ENCODE data around the gene SPRR5. TPM values are rescaled to one million over a fixed set of nuclear protein-coding genes. Genes with fewer than 3 reads are reported as not detected.

SPRR5 gene, protein sequence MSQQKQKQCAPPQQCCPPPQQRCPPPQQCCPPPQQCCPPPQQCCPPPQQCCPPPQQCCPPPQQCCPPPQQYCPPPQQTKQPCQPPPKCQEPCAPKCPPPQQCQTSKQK
- total RNA-seq = not detected in 3 replicates

DNA sequence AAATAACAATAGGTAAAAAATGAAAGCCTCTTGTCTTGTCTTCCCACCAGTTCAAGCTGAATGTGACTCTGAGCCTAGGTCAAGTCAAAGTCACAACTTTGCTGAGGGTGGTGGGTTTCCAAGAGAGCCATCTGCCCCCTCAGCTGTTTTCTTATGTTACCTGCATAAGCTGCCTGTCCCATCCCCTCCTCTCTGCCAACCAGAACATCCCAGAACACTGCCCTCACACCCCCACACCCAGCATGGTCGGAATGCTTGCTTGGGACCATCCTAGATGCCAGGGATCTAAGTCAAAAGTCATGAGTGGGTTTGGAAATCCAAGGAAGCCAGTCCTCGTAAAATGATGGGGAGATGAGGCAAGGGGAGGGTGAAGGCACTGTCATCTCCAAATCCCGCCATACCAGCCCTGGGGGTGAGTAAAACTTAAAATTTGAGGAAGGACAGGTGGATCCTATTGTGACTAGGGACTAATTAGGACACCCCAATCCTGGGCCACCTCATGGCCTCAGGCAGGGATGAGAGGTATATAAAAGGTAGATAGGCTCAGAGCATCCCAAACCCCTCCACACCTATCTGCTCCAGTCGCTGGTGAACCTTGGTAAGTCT lies at the start of gene SPRR5:
TSS of gene SPRR5 (plus strand) at position 556 of the 606 bp plus-strand sequence. CDS start 1,349 bp downstream, outside the sequence.
- no peaks in the 10 kb centered on the region for H3K4me1 Mint-ChIP-seq
- peaks cover 4% of the 10 kb centered on the region for H3K27me3 Mint-ChIP-seq (ENCODE audit: low read depth)
- peaks cover 39% of the 10 kb centered on the region for H3K9me3 Mint-ChIP-seq
- no peak within 1 kb of the TSS for H3K27ac Mint-ChIP-seq
- no peaks in the 10 kb centered on the region for H3K36me3 Mint-ChIP-seq
- no peak within 1 kb of the TSS for H3K4me3 Mint-ChIP-seq
- TF ChIP-seq, protein P1, sequence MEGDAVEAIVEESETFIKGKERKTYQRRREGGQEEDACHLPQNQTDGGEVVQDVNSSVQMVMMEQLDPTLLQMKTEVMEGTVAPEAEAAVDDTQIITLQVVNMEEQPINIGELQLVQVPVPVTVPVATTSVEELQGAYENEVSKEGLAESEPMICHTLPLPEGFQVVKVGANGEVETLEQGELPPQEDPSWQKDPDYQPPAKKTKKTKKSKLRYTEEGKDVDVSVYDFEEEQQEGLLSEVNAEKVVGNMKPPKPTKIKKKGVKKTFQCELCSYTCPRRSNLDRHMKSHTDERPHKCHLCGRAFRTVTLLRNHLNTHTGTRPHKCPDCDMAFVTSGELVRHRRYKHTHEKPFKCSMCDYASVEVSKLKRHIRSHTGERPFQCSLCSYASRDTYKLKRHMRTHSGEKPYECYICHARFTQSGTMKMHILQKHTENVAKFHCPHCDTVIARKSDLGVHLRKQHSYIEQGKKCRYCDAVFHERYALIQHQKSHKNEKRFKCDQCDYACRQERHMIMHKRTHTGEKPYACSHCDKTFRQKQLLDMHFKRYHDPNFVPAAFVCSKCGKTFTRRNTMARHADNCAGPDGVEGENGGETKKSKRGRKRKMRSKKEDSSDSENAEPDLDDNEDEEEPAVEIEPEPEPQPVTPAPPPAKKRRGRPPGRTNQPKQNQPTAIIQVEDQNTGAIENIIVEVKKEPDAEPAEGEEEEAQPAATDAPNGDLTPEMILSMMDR (IDR thresholded peaks at IDR 0.05; ENCODE audit: unreplicated experiment) = no peak
- no peak for DNase-seq (ENCODE audit: low spot score in 2 of 2, unreplicated experiment in 2 of 2)

DNA sequence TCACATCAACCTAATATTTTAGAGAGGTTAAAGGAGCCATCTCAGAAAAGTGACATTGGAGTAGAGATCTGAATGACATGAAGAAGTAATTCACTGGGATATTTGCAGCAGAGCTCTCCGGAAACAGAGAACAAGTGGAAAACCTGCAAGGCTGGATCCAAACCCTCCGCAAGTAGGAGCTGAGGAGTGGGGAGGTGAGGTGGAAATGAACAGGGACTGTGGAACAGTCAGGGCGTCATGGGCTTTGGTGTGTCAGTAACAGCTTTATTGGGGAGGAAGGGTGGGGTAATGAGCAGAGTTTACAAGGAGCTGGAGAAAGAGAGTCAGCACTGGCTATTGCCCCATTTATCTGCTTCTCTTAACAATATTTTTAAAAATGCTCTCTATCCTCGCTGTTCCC lies 48.0 kb upstream of the SPRR5 start:
- H3K4me1 Mint-ChIP-seq = no peaks in the 10 kb centered on the region

GRCh38 chr1:152899883-152900282 lies 47.1 kb upstream of the SPRR5 start:
- no peaks in the 10 kb centered on the region for H3K27me3 Mint-ChIP-seq (ENCODE audit: low read depth)
- TF ChIP-seq, protein P1 (IDR thresholded peaks at IDR 0.05; ENCODE audit: unreplicated experiment) = no peak
- no peak overlapping the region for H3K4me3 Mint-ChIP-seq
- no peaks in the 10 kb centered on the region for H3K36me3 Mint-ChIP-seq
- H3K9me3 Mint-ChIP-seq = peaks cover 54% of the 10 kb centered on the region
- no peaks in the 10 kb centered on the region for H3K4me1 Mint-ChIP-seq
- DNase-seq (ENCODE audit: low spot score in 2 of 2, unreplicated experiment in 2 of 2) = no peak
- H3K27ac Mint-ChIP-seq = no peak overlapping the region

More for the DNA sequence above, 48.0 kb upstream of the SPRR5 start:
- no peak overlapping the region for H3K4me3 Mint-ChIP-seq
- H3K27ac Mint-ChIP-seq = no peak overlapping the region
- H3K27me3 Mint-ChIP-seq (ENCODE audit: low read depth) = no peaks in the 10 kb centered on the region
- peaks cover 58% of the 10 kb centered on the region for H3K9me3 Mint-ChIP-seq
- DNase-seq (ENCODE audit: low spot score in 2 of 2, unreplicated experiment in 2 of 2) = no peak
- no peaks in the 10 kb centered on the region for H3K36me3 Mint-ChIP-seq
- TF ChIP-seq, protein P1 (IDR thresholded peaks at IDR 0.05; ENCODE audit: unreplicated experiment) = no peak

DNA sequence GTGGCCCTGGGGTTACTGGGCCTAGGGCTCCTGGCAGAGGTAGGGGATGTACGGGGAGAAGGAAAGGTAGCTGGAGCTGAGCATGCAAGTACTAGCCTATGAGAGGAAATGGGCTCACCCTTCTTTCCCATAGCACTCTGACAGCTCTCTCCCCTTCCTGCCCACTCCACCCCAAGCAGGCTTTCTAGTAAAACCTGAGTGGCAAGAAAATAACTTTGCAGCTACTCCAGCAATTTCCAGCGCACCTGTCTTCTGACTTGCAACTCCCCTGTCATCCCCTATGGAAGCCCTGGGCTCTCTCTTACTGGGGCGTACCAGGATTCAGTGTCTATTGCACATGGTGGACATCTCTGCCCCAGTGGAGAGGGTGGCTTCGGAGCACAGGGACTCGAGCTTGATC lies 45.4 kb upstream of the SPRR5 start:
- Mint-ChIP-seq H3K9me3 (peaks cover 53% of the 10 kb centered on the region), H3K27ac (no peak overlapping the region), H3K4me1 (no peaks in the 10 kb centered on the region), H3K4me3 (no peak overlapping the region), H3K36me3 (no peaks in the 10 kb centered on the region), H3K27me3 (ENCODE audit: low read depth) (no peaks in the 10 kb centered on the region)
- TF ChIP-seq, protein P1 (IDR thresholded peaks at IDR 0.05; ENCODE audit: unreplicated experiment) = no peak
- DNase-seq (ENCODE audit: low spot score in 2 of 2, unreplicated experiment in 2 of 2) = no peak

- Mint-ChIP-seq H3K27ac (no peak overlapping the region), H3K4me3 (no peak overlapping the region), H3K9me3 (peaks cover 50% of the 10 kb centered on the region), H3K4me1 (no peaks in the 10 kb centered on the region), H3K36me3 (no peaks in the 10 kb centered on the region), H3K27me3 (ENCODE audit: low read depth) (no peaks in the 10 kb centered on the region)
- TF ChIP-seq, protein P1 (IDR thresholded peaks at IDR 0.05; ENCODE audit: unreplicated experiment) = no peak
- no peak for DNase-seq (ENCODE audit: low spot score in 2 of 2, unreplicated experiment in 2 of 2)
Observed at GRCh38 chr1:152902636-152903035, 44.4 kb upstream of the SPRR5 start.
